Panc1 (cell line): ENCODE data around the gene SYT1. TPM values are rescaled to one million over a fixed set of nuclear protein-coding genes. Genes with fewer than 3 reads are reported as not detected.

Experiments
- ATAC-seq: fragments of 200-7000 bp; cut with Tn5 transposase; 2 replicates; pipeline ENCODE4 v1.9.1; 2020; ENCODE audit warnings: mild to moderate bottlenecking, moderate library complexity
- BruUV-seq: library from RNA; stranded (reverse); fragments of 400-500 nt; replicated peaks from 2 replicates; lab custom pipeline; 2021; lab: Mats Ljungman, UMichigan
- CTCF ChIA-PET: fragments of 300-600 bp; sonication (Branson Sonifier 250); formaldehyde crosslinking; loops from one replicate; lab custom pipeline; 2022; ENCODE audit warnings: antibody characterized with exemption; lab: Charles Lee
- POLR2A ChIA-PET: fragments of 300-600 bp; sonication (Branson Sonifier 250); formaldehyde crosslinking; loops from one replicate; lab custom pipeline; 2022; ENCODE audit warnings: antibody characterized with exemption; lab: Charles Lee
- DNase-seq: peaks from one replicate; pipeline ENCODE4 v3.0.0-alpha.2; 2010; ENCODE audit warnings: low read depth, low spot score
- H3K27ac ChIP-seq: 2 replicates; pipeline ENCODE4 v1.5.1; 2011; ENCODE audit warnings: mild to moderate bottlenecking, low read length, inconsistent platforms
- H3K27me3 ChIP-seq: fragments of 200-500 bp; sonication (Bioruptor generic); 2 replicates; pipeline ENCODE4 v1.6.0; 2014; ENCODE audit warnings: low read length, inconsistent platforms; ENCODE audit not compliant: control insufficient read depth, insufficient read depth
- H3K36me3 ChIP-seq: fragments of 200-500 bp; sonication (Bioruptor generic); 2 replicates; pipeline ENCODE4 v1.5.1; 2014; ENCODE audit warnings: inconsistent platforms, mild to moderate bottlenecking, low read length, moderate library complexity; ENCODE audit not compliant: control insufficient read depth, insufficient read depth
- H3K4me1 ChIP-seq: 2 replicates; pipeline ENCODE4 v1.5.1; 2011; ENCODE audit warnings: inconsistent platforms, mild to moderate bottlenecking, low read length, moderate library complexity; ENCODE audit not compliant: control insufficient read depth, insufficient read depth
- H3K4me3 ChIP-seq, 2 experiments: 2 replicates each; pipeline ENCODE4 v1.5.1; 2011 to 2012; ENCODE audit warnings: low read depth in 2 of 2, low read length in 2 of 2, mild to moderate bottlenecking in 2 of 2, inconsistent platforms in 1 of 2, moderate library complexity in 1 of 2
- H3K9me3 ChIP-seq: fragments of 200-500 bp; sonication (Bioruptor generic); 2 replicates; pipeline ENCODE4 v1.5.1; 2014; ENCODE audit warnings: low read depth, mild to moderate bottlenecking, inconsistent platforms, low read length, moderate library complexity; ENCODE audit not compliant: control insufficient read depth, insufficient read depth
- POLR2AphosphoS5 ChIP-seq: IDR thresholded peaks from 2 replicates; pipeline ENCODE4 v1.6.1; 2012; ENCODE audit warnings: mild to moderate bottlenecking, low read depth, low read length, moderate library complexity
- SIN3A ChIP-seq: IDR thresholded peaks from 2 replicates; pipeline ENCODE4 v1.6.1; 2012; ENCODE audit warnings: low read depth, mild to moderate bottlenecking, low read length, moderate library complexity, borderline replicate concordance; ENCODE audit not compliant: insufficient read depth
- TCF7L2 ChIP-seq: IDR thresholded peaks from 2 replicates; pipeline ENCODE4 v1.6.1; 2011; ENCODE audit warnings: mild to moderate bottlenecking, low read depth, low read length, inconsistent platforms
- in situ Hi-C: cut with HindIII; loops from 2 replicates; pipeline ENCODE4 v1.10.0; 2016; ENCODE audit warnings: low sequenced_read_pairs, low pct_unique_long_range_greater_than_20kb
- intact Hi-C: fragments of 100-400 bp; cut with micrococcal nuclease; formaldehyde crosslinking; loops from one replicate; pipeline ENCODE4 v1.10.0; 2022; ENCODE audit not compliant: unreplicated experiment
- total RNA-seq: library from RNA; stranded (reverse); gene quantifications from one replicate; pipeline ENCODE4 v1.2.1, GENCODE V29; 2021; ENCODE audit not compliant: unreplicated experiment
- TF ChIP-seq, protein P1 (sequence below): fragments of 450-650 bp; IDR thresholded peaks from 2 replicates; pipeline ENCODE4 v1.5.1; 2017; ENCODE audit warnings: mild to moderate bottlenecking
- TF ChIP-seq, protein P2 (sequence below), 2 experiments: IDR thresholded peaks; 2 replicates each; pipeline ENCODE4 v1.6.1; 2011 to 2012; ENCODE audit warnings: low read depth in 2 of 2, control low read depth in 1 of 2, low read length in 1 of 2, mild to moderate bottlenecking in 1 of 2, moderate library complexity in 1 of 2; ENCODE audit not compliant: insufficient read depth in 1 of 2

SYT1 gene
- total RNA-seq, 1 experiment from 2014 or later, result 3.0 TPM

DNA sequence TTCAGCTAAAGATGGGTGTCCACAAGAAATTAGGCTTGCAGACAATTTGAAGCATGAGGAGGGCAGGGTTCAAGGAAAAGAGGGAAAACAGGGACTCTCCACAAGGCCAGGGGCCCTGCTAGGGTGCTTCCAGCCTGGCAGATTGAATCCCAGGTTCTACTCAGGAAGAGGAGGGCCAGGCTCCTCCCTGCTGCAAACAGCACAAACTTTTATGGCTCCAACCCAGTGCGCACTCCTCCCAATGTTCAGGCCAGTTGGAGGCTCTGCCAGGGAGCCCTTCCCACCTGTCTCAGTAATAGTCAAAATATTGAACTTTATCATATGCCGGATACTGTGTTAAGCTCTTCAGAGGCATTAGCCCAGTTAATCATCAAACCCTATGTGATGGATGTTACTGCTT, 244.4 kb downstream of the SYT1 start:
- no peak overlapping the region for H3K27ac ChIP-seq
- intact Hi-C loops, result no loop called here
- no peak overlapping the region for H3K4me3 ChIP-seq
- no peak for DNase-seq
- CTCF ChIA-PET, result no interaction called here
- BruUV-seq, result no TSS peak
- H3K4me1 ChIP-seq, result no peaks in the 10 kb centered on the region
- H3K9me3 ChIP-seq, result no peaks in the 10 kb centered on the region
- no peak for ATAC-seq
- TF ChIP-seq, protein P1, sequence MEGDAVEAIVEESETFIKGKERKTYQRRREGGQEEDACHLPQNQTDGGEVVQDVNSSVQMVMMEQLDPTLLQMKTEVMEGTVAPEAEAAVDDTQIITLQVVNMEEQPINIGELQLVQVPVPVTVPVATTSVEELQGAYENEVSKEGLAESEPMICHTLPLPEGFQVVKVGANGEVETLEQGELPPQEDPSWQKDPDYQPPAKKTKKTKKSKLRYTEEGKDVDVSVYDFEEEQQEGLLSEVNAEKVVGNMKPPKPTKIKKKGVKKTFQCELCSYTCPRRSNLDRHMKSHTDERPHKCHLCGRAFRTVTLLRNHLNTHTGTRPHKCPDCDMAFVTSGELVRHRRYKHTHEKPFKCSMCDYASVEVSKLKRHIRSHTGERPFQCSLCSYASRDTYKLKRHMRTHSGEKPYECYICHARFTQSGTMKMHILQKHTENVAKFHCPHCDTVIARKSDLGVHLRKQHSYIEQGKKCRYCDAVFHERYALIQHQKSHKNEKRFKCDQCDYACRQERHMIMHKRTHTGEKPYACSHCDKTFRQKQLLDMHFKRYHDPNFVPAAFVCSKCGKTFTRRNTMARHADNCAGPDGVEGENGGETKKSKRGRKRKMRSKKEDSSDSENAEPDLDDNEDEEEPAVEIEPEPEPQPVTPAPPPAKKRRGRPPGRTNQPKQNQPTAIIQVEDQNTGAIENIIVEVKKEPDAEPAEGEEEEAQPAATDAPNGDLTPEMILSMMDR, result no peak
- TF ChIP-seq POLR2AphosphoS5 (no peak), SIN3A (no peak), TCF7L2 (no peak)
- TF ChIP-seq, protein P2, sequence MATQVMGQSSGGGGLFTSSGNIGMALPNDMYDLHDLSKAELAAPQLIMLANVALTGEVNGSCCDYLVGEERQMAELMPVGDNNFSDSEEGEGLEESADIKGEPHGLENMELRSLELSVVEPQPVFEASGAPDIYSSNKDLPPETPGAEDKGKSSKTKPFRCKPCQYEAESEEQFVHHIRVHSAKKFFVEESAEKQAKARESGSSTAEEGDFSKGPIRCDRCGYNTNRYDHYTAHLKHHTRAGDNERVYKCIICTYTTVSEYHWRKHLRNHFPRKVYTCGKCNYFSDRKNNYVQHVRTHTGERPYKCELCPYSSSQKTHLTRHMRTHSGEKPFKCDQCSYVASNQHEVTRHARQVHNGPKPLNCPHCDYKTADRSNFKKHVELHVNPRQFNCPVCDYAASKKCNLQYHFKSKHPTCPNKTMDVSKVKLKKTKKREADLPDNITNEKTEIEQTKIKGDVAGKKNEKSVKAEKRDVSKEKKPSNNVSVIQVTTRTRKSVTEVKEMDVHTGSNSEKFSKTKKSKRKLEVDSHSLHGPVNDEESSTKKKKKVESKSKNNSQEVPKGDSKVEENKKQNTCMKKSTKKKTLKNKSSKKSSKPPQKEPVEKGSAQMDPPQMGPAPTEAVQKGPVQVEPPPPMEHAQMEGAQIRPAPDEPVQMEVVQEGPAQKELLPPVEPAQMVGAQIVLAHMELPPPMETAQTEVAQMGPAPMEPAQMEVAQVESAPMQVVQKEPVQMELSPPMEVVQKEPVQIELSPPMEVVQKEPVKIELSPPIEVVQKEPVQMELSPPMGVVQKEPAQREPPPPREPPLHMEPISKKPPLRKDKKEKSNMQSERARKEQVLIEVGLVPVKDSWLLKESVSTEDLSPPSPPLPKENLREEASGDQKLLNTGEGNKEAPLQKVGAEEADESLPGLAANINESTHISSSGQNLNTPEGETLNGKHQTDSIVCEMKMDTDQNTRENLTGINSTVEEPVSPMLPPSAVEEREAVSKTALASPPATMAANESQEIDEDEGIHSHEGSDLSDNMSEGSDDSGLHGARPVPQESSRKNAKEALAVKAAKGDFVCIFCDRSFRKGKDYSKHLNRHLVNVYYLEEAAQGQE (IDR thresholded peaks at IDR 0.05; ENCODE audit: insufficient read depth in 1 of 2, low read depth in 2 of 2, low read length in 1 of 2), result no peak
- POLR2A ChIA-PET, result no interaction called here
- in situ Hi-C loops, result no loop called here
- no peaks in the 10 kb centered on the region for H3K36me3 ChIP-seq
- no peaks in the 10 kb centered on the region for H3K27me3 ChIP-seq

DNA sequence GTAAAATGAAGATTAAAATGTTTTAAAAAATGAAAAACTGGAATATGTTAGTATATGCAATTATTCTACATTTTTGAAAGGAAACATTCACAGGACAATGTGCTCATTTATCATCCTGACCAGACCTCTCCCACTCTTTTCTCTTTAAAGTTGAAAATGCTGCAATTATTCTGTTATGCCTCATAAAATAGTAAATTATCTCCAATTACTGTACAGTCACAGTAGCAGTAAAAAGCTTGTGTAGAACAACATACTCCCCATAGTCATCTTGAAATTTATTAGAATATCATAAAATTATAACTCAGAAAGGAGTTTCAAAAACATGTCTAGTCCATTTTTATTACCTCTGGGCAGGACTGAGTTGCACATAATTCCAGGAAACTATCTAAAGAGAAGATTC, 250.3 kb downstream of the SYT1 start:
- ChIA-PET CTCF (no interaction called here), POLR2A (no interaction called here)
- intact Hi-C loops, result no loop called here
- ATAC-seq (no peak), DNase-seq (no peak)
- no peak overlapping the region for H3K27ac ChIP-seq
- H3K9me3 ChIP-seq, result no peaks in the 10 kb centered on the region
- no peak overlapping the region for H3K4me3 ChIP-seq
- H3K36me3 ChIP-seq, result no peaks in the 10 kb centered on the region
- no TSS peak for BruUV-seq
- no peaks in the 10 kb centered on the region for H3K4me1 ChIP-seq
- H3K27me3 ChIP-seq, result no peaks in the 10 kb centered on the region
- in situ Hi-C loops, result no loop called here
- TF ChIP-seq, protein P1, result no peak
- TF ChIP-seq POLR2AphosphoS5, result no peak
- TF ChIP-seq, protein P2 (IDR thresholded peaks at IDR 0.05; ENCODE audit: insufficient read depth in 1 of 2, low read depth in 2 of 2, low read length in 1 of 2), result no peak
- no peak for TF ChIP-seq SIN3A
- TF ChIP-seq TCF7L2, result no peak
